PC-3 (cell line): Measurements from ENCODE around the gene BANK1. TPM values are rescaled to one million over a fixed set of nuclear protein-coding genes. Genes with fewer than 3 reads are reported as not detected.
A peak's percentile ranks its signal among the peaks of the same experiment; 100 is the strongest.

ENCODE experiments used
- ATAC-seq: fragments of 200-7000 bp; cut with Tn5 transposase; 2 replicates; pipeline ENCODE4 v1.9.1; 2020; ENCODE audit warnings: mild to moderate bottlenecking, moderate library complexity
- BruUV-seq: library from RNA; stranded (reverse); fragments of 400-500 nt; replicated peaks from 2 replicates; lab custom pipeline; 2021; lab: Mats Ljungman, UMichigan
- CTCF ChIA-PET: fragments of 300-600 bp; sonication (Branson Sonifier 250); formaldehyde crosslinking; loops from one replicate; lab custom pipeline; 2022; ENCODE audit warnings: antibody characterized with exemption; lab: Charles Lee
- POLR2A ChIA-PET: fragments of 300-600 bp; sonication (Branson Sonifier 250); formaldehyde crosslinking; loops from one replicate; lab custom pipeline; 2022; ENCODE audit warnings: antibody characterized with exemption; ENCODE audit not compliant: unreplicated experiment; lab: Charles Lee
- DNase-seq: peaks from one replicate; pipeline ENCODE4 v3.0.0-alpha.2; 2015
- H2AFZ ChIP-seq: fragments of 300-600 bp; sonication (generic); 2 replicates; pipeline ENCODE4 v1.6.0; 2016; ENCODE audit warnings: antibody characterized with exemption, low read length
- H3F3A ChIP-seq: fragments of 300-600 bp; sonication (generic); one replicate; pipeline ENCODE4 v1.6.0; 2017; ENCODE audit warnings: antibody characterized with exemption, low read length, control low read depth, mild to moderate bottlenecking; ENCODE audit not compliant: unreplicated experiment
- H3K27ac ChIP-seq: fragments of 300-600 bp; sonication (generic); 2 replicates; pipeline ENCODE4 v1.5.1; 2016; ENCODE audit warnings: mild to moderate bottlenecking, low read length
- H3K27me3 ChIP-seq: fragments of 300-600 bp; sonication (generic); 2 replicates; pipeline ENCODE4 v1.6.1; 2016; ENCODE audit warnings: low read length, mixed read lengths
- H3K36me3 ChIP-seq: fragments of 300-600 bp; sonication (generic); 2 replicates; pipeline ENCODE4 v1.6.1; 2016; ENCODE audit warnings: low read depth, mixed run types, low read length, mixed read lengths
- H3K4me1 ChIP-seq: fragments of 300-600 bp; sonication (generic); 2 replicates; pipeline ENCODE4 v1.5.1; 2016; ENCODE audit warnings: low read length; ENCODE audit not compliant: insufficient read depth
- H3K4me2 ChIP-seq: fragments of 300-600 bp; sonication (generic); 2 replicates; pipeline ENCODE4 v1.6.0; 2016; ENCODE audit warnings: low read length
- H3K4me3 ChIP-seq: fragments of 300-600 bp; sonication (generic); 2 replicates; pipeline ENCODE4 v1.5.1; 2016; ENCODE audit warnings: mild to moderate bottlenecking, low read length, mixed read lengths
- H3K79me2 ChIP-seq: fragments of 300-600 bp; sonication (generic); 2 replicates; pipeline ENCODE4 v1.6.1; 2017; ENCODE audit warnings: low read length, mixed read lengths
- H3K9ac ChIP-seq: fragments of 300-600 bp; sonication (generic); 2 replicates; pipeline ENCODE4 v1.6.0; 2016; ENCODE audit warnings: mild to moderate bottlenecking, low read length
- H3K9me2 ChIP-seq: fragments of 300-600 bp; sonication (generic); replicated peaks from 2 replicates; pipeline ENCODE4 v1.6.1; 2016; ENCODE audit warnings: mixed run types, low read length, mixed read lengths
- H3K9me3 ChIP-seq: fragments of 300-600 bp; sonication (generic); 2 replicates; pipeline ENCODE4 v1.6.1; 2016; ENCODE audit warnings: low read length, mixed read lengths
- H4K20me1 ChIP-seq: fragments of 300-600 bp; sonication (generic); 2 replicates; pipeline ENCODE4 v1.6.1; 2016; ENCODE audit warnings: low read length, mixed read lengths
- CTCF ChIP-seq: fragments of 300-600 bp; sonication (generic); conservative IDR thresholded peaks from 2 replicates; pipeline ENCODE4 v1.5.1; 2017; ENCODE audit warnings: antibody characterized with exemption, low read depth, mild to moderate bottlenecking, low read length
- EZH2 ChIP-seq: fragments of 300-600 bp; sonication (generic); IDR thresholded peaks from one replicate; pipeline ENCODE4 v1.6.1; 2017; ENCODE audit warnings: antibody characterized with exemption, mild to moderate bottlenecking, low read length; ENCODE audit not compliant: unreplicated experiment
- EZH2phosphoT487 ChIP-seq: fragments of 300-600 bp; sonication (generic); IDR thresholded peaks from 2 replicates; pipeline ENCODE4 v1.6.1; 2018; ENCODE audit warnings: mild to moderate bottlenecking, antibody characterized with exemption, low read length, borderline replicate concordance
- intact Hi-C: fragments of 100-400 bp; cut with micrococcal nuclease; formaldehyde crosslinking; loops from 2 replicates; pipeline ENCODE4 v1.9.0; 2023
- total RNA-seq: library from RNA; depleted of rRNA; stranded (reverse); fragments of >200 nt; gene quantifications from 2 replicates; pipeline ENCODE4 v1.2.3, GENCODE V29; 2014

Gene BANK1
- total RNA-seq, 1 experiment from 2014 or later, result 1.5 TPM

- H3K27me3 ChIP-seq, result no peaks in the 10 kb centered on the region
- ChIA-PET CTCF (no interaction called here), POLR2A (no interaction called here)
- DNase-seq (no peak), ATAC-seq (no peak)
- TF ChIP-seq EZH2phosphoT487, result no peak
- no peak for TF ChIP-seq EZH2
- TF ChIP-seq CTCF, result no peak
- H3K36me3 ChIP-seq, result no peaks in the 10 kb centered on the region
- no peaks in the 10 kb centered on the region for H4K20me1 ChIP-seq
- H3K4me1 ChIP-seq, result no peaks in the 10 kb centered on the region
- H3K79me2 ChIP-seq, result no peaks in the 10 kb centered on the region
- H2AFZ ChIP-seq, result no peak overlapping the region
- H3K4me3 ChIP-seq, result no peak overlapping the region
- no TSS peak for BruUV-seq
- no peak overlapping the region for H3K4me2 ChIP-seq
- intact Hi-C loops, result no loop called here
- H3K9me3 ChIP-seq, result no peaks in the 10 kb centered on the region
- H3F3A ChIP-seq, result no peaks in the 10 kb centered on the region
- H3K27ac ChIP-seq, result no peak overlapping the region
- H3K9me2 ChIP-seq, result no peaks in the 10 kb centered on the region
- no peak overlapping the region for H3K9ac ChIP-seq
These were observed 274.4 kb downstream of the BANK1 start for GRCh38 chr4:102064747-102065442.

GRCh38 chr4:102076622-102077021, 286.1 kb downstream of the BANK1 start:
- Histone ChIP-seq H3K36me3 (no peaks in the 10 kb centered on the region), H2AFZ (no peak overlapping the region), H3K4me2 (no peak overlapping the region), H3K9me3 (no peaks in the 10 kb centered on the region), H3K4me1 (no peaks in the 10 kb centered on the region), H3K9me2 (no peaks in the 10 kb centered on the region), H3F3A (no peaks in the 10 kb centered on the region), H3K9ac (no peak overlapping the region), H3K27me3 (no peaks in the 10 kb centered on the region), H3K4me3 (no peak overlapping the region), H3K27ac (no peak overlapping the region), H3K79me2 (no peaks in the 10 kb centered on the region), H4K20me1 (no peaks in the 10 kb centered on the region)
- POLR2A ChIA-PET, result no interaction called here
- CTCF ChIA-PET, result no interaction called here
- TF ChIP-seq EZH2phosphoT487, result no peak
- no peak for TF ChIP-seq EZH2
- DNase-seq, result peak; percentile 45
- no TSS peak for BruUV-seq
- intact Hi-C loops, result no loop called here
- ATAC-seq, result 0 out of 2 replicates have a peak, but pooled peaks have one; percentile 20

- BruUV-seq, result no TSS peak
These were observed 289.7 kb downstream of the BANK1 start for GRCh38 chr4:102080184-102080583.

More at GRCh38 chr4:102080184-102080583, 289.7 kb downstream of the BANK1 start:
- ATAC-seq, result no peak
- CTCF ChIA-PET, result no interaction called here
- Histone ChIP-seq H3K27me3 (no peaks in the 10 kb centered on the region), H3K9ac (no peak overlapping the region), H3K4me2 (no peak overlapping the region), H3F3A (no peaks in the 10 kb centered on the region), H2AFZ (no peak overlapping the region), H3K9me3 (no peaks in the 10 kb centered on the region), H3K4me3 (no peak overlapping the region), H3K9me2 (no peaks in the 10 kb centered on the region), H3K79me2 (no peaks in the 10 kb centered on the region), H4K20me1 (no peaks in the 10 kb centered on the region), H3K27ac (no peak overlapping the region), H3K36me3 (no peaks in the 10 kb centered on the region), H3K4me1 (no peaks in the 10 kb centered on the region)
- no peak for TF ChIP-seq EZH2
- TF ChIP-seq EZH2phosphoT487, result no peak
- TF ChIP-seq CTCF, result no peak
- no peak for DNase-seq
- POLR2A ChIA-PET, result no interaction called here
- intact Hi-C loops, result no loop called here
